Measurements from ENCODE around the gene NTN4. TPM values are rescaled to one million over a fixed set of nuclear protein-coding genes. Genes with fewer than 3 reads are reported as not detected.
"Not testable (repeated sequence)": the region's sequence is repeated elsewhere in the genome, so short reads cannot be mapped to it uniquely, and the experiment has no call there.

Gene NTN4
- total RNA-seq, 1 donor from 2014 or later, result 20.9 TPM

DNA sequence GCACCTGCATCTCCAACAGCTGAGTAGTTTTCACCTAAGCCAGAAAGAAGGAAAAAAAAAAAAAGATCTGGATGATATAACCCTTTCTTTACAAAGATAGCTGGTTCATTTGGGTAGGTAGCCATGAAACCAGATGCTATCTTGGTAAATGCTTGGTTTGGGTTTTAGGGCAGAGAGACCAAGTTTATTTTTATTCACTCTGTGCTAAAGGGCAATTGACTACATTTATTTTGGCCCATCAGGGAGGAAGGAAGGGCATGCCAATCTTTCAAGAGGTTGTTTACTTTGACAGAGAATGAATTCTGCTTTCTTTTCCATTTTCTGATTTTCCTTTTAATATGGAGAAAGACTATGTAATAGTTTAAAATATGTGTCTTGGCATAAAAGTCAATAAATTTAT is 91.0 kb downstream of the NTN4 start:
- no peak overlapping the region for H3K4me3 ChIP-seq (ENCODE audit: low read length in 3 of 3)
- H3K36me3 ChIP-seq (ENCODE audit: control insufficient read depth in 3 of 3, insufficient read depth in 3 of 3, low read length in 3 of 3), result no peaks in the 10 kb centered on the region
- no peaks in the 10 kb centered on the region for H3K9me3 ChIP-seq (ENCODE audit: control insufficient read depth in 3 of 3, low read length in 3 of 3)
- H3K9ac ChIP-seq (ENCODE audit: low read depth in 1 of 3, low read length in 3 of 3), result no peak overlapping the region
- peaks cover 0 to 2% (median 0%) of the 10 kb centered on the region in 3 donors for H3K4me1 ChIP-seq (ENCODE audit: control insufficient read depth in 3 of 3, insufficient read depth in 3 of 3, low read length in 3 of 3)
- H3K27me3 ChIP-seq (ENCODE audit: control insufficient read depth in 3 of 3, insufficient read depth in 3 of 3, low read length in 3 of 3), result no peaks in the 10 kb centered on the region
- no peak overlapping the region for H3K27ac ChIP-seq (ENCODE audit: low read depth, low read length)

DNA sequence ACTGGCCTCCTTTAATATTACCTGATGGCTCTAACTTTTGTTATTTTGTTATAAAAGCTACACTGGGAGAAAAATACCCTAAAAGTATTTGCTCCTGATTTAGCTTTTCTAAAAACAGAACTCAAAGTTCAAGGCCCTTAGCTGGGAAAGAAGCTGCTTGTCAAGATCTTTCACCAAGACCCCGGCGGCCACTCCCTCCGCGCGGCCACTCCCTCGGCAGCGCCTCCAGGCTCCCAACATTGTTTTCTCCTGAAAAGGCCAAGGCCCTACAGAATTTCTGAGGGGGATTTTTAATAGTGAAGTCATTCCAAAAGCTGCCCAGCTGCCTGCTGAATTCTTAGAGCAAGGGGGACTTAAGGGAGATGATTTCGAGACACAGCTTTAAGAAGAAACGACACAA is 96.4 kb downstream of the NTN4 start:
- no peaks in the 10 kb centered on the region for H3K27me3 ChIP-seq (ENCODE audit: control insufficient read depth in 3 of 3, insufficient read depth in 3 of 3, low read length in 3 of 3)
- H3K4me3 ChIP-seq (ENCODE audit: low read length in 3 of 3), result no peak overlapping the region
- no peaks in the 10 kb centered on the region for H3K36me3 ChIP-seq (ENCODE audit: control insufficient read depth in 3 of 3, insufficient read depth in 3 of 3, low read length in 3 of 3)
- no peak overlapping the region for H3K9ac ChIP-seq (ENCODE audit: low read depth in 1 of 3, low read length in 3 of 3)
- H3K4me1 ChIP-seq (ENCODE audit: control insufficient read depth in 3 of 3, insufficient read depth in 3 of 3, low read length in 3 of 3), result no peaks in the 10 kb centered on the region
- H3K9me3 ChIP-seq (ENCODE audit: control insufficient read depth in 3 of 3, low read length in 3 of 3), result no peaks in the 10 kb centered on the region
- no peak overlapping the region for H3K27ac ChIP-seq (ENCODE audit: low read depth, low read length)

DNA sequence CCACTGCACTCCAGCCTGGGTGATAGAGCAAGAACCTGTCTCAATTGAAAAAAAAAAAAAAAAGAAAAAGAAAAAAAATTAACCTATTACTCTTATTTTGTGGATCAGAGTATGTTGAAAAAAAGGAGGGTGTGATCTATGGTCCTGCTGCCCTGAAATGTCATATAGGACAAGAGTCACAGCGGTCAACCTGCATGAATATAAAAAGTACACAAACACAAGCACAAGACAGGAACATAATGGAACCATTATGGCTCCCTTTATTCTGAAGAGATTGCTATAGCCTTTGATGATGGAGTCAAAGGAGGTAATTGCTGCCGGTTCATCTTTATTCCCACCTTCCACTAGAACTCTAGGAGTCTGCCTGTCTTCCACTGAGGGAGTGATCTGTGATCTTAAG is 96.9 kb downstream of the NTN4 start:
- no peaks in the 10 kb centered on the region for H3K27me3 ChIP-seq (ENCODE audit: control insufficient read depth in 3 of 3, insufficient read depth in 3 of 3, low read length in 3 of 3)
- no peak overlapping the region for H3K4me3 ChIP-seq (ENCODE audit: low read length in 3 of 3)
- no peaks in the 10 kb centered on the region for H3K4me1 ChIP-seq (ENCODE audit: control insufficient read depth in 3 of 3, insufficient read depth in 3 of 3, low read length in 3 of 3)
- H3K9ac ChIP-seq (ENCODE audit: low read depth in 1 of 3, low read length in 3 of 3), result no peak overlapping the region
- H3K36me3 ChIP-seq (ENCODE audit: control insufficient read depth in 3 of 3, insufficient read depth in 3 of 3, low read length in 3 of 3), result no peaks in the 10 kb centered on the region
- no peaks in the 10 kb centered on the region for H3K9me3 ChIP-seq (ENCODE audit: control insufficient read depth in 3 of 3, low read length in 3 of 3)
- H3K27ac ChIP-seq (ENCODE audit: low read depth, low read length), result no peak overlapping the region

DNA sequence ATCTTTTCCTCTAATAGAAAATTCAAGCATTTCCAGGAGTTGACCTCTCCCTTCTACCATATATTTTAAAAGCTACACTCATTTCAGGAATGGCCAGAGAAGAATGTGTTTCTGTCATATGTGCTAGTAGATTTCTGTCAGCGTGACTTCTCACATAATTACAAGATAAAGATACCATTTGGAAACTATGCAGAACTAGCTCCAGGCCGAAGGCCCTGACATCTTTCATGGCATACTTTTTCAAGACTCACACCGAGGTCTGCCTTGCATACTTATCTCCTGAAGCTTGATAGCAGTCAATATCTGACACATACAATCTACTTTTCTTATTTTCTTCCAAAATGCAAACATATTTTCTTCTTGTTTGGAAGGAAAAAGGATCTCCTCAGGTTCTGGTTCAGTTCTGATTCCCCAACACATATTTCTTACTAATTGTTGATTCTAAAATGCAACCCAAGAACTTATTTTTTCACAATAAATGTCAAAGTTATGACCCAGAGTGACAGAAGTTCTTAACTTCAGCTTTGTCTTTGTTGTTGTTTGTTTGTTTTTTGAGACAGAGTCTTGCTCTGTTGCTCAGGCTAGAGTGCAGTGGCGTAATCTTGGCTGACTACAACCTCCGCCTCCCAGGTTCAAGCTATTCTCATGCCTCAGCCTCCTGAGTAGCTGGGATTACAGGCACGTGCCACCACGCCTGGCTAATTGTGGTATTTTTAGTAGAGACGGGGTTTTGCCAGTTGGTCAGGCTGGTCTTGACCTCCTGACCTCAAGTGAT is 99.5 kb downstream of the NTN4 start:
- no peaks in the 10 kb centered on the region for H3K4me1 ChIP-seq (ENCODE audit: control insufficient read depth in 3 of 3, insufficient read depth in 3 of 3, low read length in 3 of 3)
- H3K27ac ChIP-seq (ENCODE audit: low read depth, low read length), result no peak overlapping the region
- H3K4me3 ChIP-seq (ENCODE audit: low read length in 3 of 3), result no peak overlapping the region

DNA sequence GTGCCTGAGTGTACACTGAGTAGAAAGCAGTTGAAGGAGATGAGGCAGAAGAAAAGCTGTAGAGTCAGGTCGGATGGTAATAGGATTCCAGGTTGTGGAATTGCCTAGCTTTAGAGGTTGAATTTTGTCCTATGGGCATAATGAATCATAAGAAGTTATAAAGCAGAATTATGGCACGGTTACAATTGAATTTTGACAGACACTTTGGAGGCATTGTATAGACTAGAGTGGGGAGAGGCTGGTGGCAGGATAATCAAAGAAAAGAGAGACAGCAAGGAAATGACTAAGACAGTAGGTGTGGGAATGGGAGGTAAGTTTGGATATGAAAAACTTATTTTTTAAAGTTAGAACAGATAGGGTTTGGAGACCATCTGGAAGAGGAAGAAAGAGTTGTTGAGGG is 102.6 kb downstream of the NTN4 start:
- Histone ChIP-seq H3K9me3 (ENCODE audit: control insufficient read depth in 3 of 3, low read length in 3 of 3) (no peaks in the 10 kb centered on the region), H3K4me3 (ENCODE audit: low read length in 3 of 3) (no peak overlapping the region), H3K9ac (ENCODE audit: low read depth in 1 of 3, low read length in 3 of 3) (no peak overlapping the region), H3K27me3 (ENCODE audit: control insufficient read depth in 3 of 3, insufficient read depth in 3 of 3, low read length in 3 of 3) (no peaks in the 10 kb centered on the region), H3K4me1 (ENCODE audit: control insufficient read depth in 3 of 3, insufficient read depth in 3 of 3, low read length in 3 of 3) (no peaks in the 10 kb centered on the region), H3K27ac (ENCODE audit: low read depth, low read length) (no peak overlapping the region), H3K36me3 (ENCODE audit: control insufficient read depth in 3 of 3, insufficient read depth in 3 of 3, low read length in 3 of 3) (peaks cover 0 to 2% (median 1%) of the 10 kb centered on the region in 3 donors)

More for the DNA sequence above, 99.5 kb downstream of the NTN4 start:
- H3K36me3 ChIP-seq (ENCODE audit: control insufficient read depth in 3 of 3, insufficient read depth in 3 of 3, low read length in 3 of 3), result no peaks in the 10 kb centered on the region
- H3K9ac ChIP-seq (ENCODE audit: low read depth in 1 of 3, low read length in 3 of 3), result no peak overlapping the region
- H3K9me3 ChIP-seq (ENCODE audit: control insufficient read depth in 3 of 3, low read length in 3 of 3), result no peaks in the 10 kb centered on the region
- no peaks in the 10 kb centered on the region for H3K27me3 ChIP-seq (ENCODE audit: control insufficient read depth in 3 of 3, insufficient read depth in 3 of 3, low read length in 3 of 3)

DNA sequence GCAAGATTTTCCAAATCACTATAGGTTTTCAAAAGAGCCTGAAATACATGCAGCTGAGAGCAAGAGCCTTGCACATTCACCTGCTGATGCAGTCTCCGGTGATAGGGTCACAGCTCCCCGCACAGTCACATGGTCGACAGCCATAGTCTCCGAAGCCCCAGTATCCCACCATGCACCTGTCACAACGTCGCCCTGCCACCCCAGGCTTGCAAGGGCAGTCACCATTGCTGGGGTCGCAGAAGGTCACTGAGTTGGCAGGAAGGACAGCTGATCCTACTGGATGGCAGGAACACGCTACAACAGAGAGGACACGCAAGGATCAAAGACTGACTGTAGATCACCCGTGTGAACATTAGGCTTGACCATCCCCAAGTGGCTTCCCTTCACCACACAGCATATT is 107.1 kb downstream of the NTN4 start:
- no peak overlapping the region for H3K4me3 ChIP-seq (ENCODE audit: low read length in 3 of 3)
- peaks cover 0 to 3% (median 0%) of the 10 kb centered on the region in 3 donors for H3K9me3 ChIP-seq (ENCODE audit: control insufficient read depth in 3 of 3, low read length in 3 of 3)
- no peak overlapping the region for H3K9ac ChIP-seq (ENCODE audit: low read depth in 1 of 3, low read length in 3 of 3)
- no peak overlapping the region for H3K27ac ChIP-seq (ENCODE audit: low read depth, low read length)
- H3K36me3 ChIP-seq (ENCODE audit: control insufficient read depth in 3 of 3, insufficient read depth in 3 of 3, low read length in 3 of 3), result peaks cover 0 to 3% (median 2%) of the 10 kb centered on the region in 3 donors
- no peaks in the 10 kb centered on the region for H3K27me3 ChIP-seq (ENCODE audit: control insufficient read depth in 3 of 3, insufficient read depth in 3 of 3, low read length in 3 of 3)
- H3K4me1 ChIP-seq (ENCODE audit: control insufficient read depth in 3 of 3, insufficient read depth in 3 of 3, low read length in 3 of 3), result no peaks in the 10 kb centered on the region

DNA sequence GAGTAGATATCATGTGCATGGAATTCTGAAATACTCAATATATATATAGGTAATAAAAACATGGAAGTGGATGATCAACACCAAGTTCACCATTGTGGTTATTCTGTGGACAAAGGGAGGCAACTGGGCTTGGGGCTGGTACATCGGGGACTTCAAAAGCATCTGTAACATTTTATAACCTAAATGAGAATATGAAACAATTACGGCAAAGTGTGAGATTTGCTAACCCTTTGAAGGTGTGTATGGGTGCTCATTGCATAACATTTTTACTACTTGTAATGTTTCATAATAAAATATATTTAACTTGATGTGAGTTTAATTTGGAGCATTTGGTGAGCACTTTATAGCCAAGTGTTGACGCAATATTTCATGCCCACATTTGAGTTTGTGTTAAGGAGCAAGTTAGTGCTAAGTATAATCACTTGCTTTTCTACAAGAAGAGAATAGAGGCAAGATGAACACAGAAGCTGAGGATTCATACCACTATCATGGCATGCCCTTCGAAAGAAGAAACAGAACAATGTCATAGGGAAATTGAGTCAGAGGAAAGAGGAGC is 109.3 kb downstream of the NTN4 start:
- H3K27ac ChIP-seq (ENCODE audit: low read depth, low read length), result no peak overlapping the region
- H3K27me3 ChIP-seq (ENCODE audit: control insufficient read depth in 3 of 3, insufficient read depth in 3 of 3, low read length in 3 of 3), result no peaks in the 10 kb centered on the region
- no peaks in the 10 kb centered on the region for H3K4me1 ChIP-seq (ENCODE audit: control insufficient read depth in 3 of 3, insufficient read depth in 3 of 3, low read length in 3 of 3)
- H3K4me3 ChIP-seq (ENCODE audit: low read length in 3 of 3), result no peak overlapping the region
- H3K9me3 ChIP-seq (ENCODE audit: control insufficient read depth in 3 of 3, low read length in 3 of 3), result peaks cover 0 to 3% (median 0%) of the 10 kb centered on the region in 3 donors
- H3K36me3 ChIP-seq (ENCODE audit: control insufficient read depth in 3 of 3, insufficient read depth in 3 of 3, low read length in 3 of 3), result peaks cover 0 to 3% (median 2%) of the 10 kb centered on the region in 3 donors
- H3K9ac ChIP-seq (ENCODE audit: low read depth in 1 of 3, low read length in 3 of 3), result no peak overlapping the region

DNA sequence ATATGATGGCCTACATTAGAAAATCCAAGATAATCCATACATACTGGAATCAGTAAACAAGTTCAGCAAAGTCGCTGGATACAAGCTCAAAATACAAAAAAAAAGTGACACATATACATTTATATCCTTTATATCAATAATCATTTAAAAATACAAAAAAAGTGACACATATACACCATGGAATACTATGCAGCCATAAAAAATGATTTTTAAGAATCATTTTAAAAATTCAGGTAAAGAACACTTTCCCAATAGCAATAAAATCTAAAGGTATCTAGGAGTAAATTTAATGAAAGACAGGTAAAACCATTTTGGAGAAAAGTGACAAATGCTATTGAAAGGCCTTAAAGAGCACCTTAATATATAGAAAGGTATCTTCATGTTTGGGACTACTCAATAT is 111.9 kb downstream of the NTN4 start:
- H3K27ac ChIP-seq (ENCODE audit: low read depth, low read length), result no peak overlapping the region
- peaks cover 0 to 3% (median 2%) of the 10 kb centered on the region in 3 donors for H3K36me3 ChIP-seq (ENCODE audit: control insufficient read depth in 3 of 3, insufficient read depth in 3 of 3, low read length in 3 of 3)
- no peak overlapping the region for H3K4me3 ChIP-seq (ENCODE audit: low read length in 3 of 3)
- no peaks in the 10 kb centered on the region for H3K27me3 ChIP-seq (ENCODE audit: control insufficient read depth in 3 of 3, insufficient read depth in 3 of 3, low read length in 3 of 3)
- H3K9ac ChIP-seq (ENCODE audit: low read depth in 1 of 3, low read length in 3 of 3), result no peak overlapping the region
- H3K9me3 ChIP-seq (ENCODE audit: control insufficient read depth in 3 of 3, low read length in 3 of 3), result peaks cover 0 to 3% (median 0%) of the 10 kb centered on the region in 3 donors
- H3K4me1 ChIP-seq (ENCODE audit: control insufficient read depth in 3 of 3, insufficient read depth in 3 of 3, low read length in 3 of 3), result peaks cover 0 to 4% (median 0%) of the 10 kb centered on the region in 3 donors

DNA sequence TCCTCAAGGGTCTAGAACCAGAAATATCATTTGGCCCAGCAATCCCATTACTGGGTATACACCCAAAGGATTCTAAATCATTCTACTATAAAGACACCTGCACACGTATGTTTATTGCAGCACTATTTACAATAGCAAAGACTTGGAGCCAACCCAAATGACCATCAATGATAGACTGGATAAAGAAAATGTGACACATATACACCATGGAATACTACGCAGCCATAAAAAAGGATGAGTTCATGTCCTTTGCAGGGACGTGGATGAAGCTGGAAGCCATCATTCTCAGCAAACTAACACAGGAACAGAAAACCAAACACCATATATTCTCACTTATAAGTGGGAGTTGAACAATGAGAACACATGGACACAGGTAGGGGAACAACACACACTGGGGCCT is 112.8 kb downstream of the NTN4 start:
- not testable (repeated sequence) for H3K27ac ChIP-seq (ENCODE audit: low read depth, low read length); H3K36me3 ChIP-seq (ENCODE audit: control insufficient read depth in 3 of 3, insufficient read depth in 3 of 3, low read length in 3 of 3); H3K27me3 ChIP-seq (ENCODE audit: control insufficient read depth in 3 of 3, insufficient read depth in 3 of 3, low read length in 3 of 3); H3K4me1 ChIP-seq (ENCODE audit: control insufficient read depth in 3 of 3, insufficient read depth in 3 of 3, low read length in 3 of 3); H3K9ac ChIP-seq (ENCODE audit: low read depth in 1 of 3, low read length in 3 of 3); H3K4me3 ChIP-seq (ENCODE audit: low read length in 3 of 3); H3K9me3 ChIP-seq (ENCODE audit: control insufficient read depth in 3 of 3, low read length in 3 of 3)

DNA sequence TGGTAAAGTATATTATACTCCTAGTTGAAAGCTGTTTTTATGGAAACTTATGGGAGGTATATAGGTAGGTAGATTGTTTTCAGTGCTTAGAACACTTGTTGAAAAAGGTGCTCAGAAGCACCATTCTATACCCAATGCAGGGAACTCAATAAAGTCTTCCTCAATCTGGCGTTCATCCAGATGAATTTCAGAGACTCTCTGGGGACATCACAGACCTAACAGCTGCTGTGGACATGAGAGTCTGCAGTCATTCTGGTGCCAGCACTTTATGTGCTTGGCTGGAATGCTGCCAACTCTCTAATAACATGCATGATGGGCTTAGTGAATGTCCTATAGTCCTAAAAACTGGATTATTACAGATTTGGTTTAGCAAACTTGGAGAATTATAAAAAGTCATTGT is 115.9 kb downstream of the NTN4 start:
- Histone ChIP-seq H3K9ac (ENCODE audit: low read depth in 1 of 3, low read length in 3 of 3) (no peak overlapping the region), H3K36me3 (ENCODE audit: control insufficient read depth in 3 of 3, insufficient read depth in 3 of 3, low read length in 3 of 3) (peaks cover 0 to 2% (median 0%) of the 10 kb centered on the region in 3 donors), H3K4me3 (ENCODE audit: low read length in 3 of 3) (no peak overlapping the region), H3K9me3 (ENCODE audit: control insufficient read depth in 3 of 3, low read length in 3 of 3) (peaks cover 0 to 3% (median 0%) of the 10 kb centered on the region in 3 donors), H3K27me3 (ENCODE audit: control insufficient read depth in 3 of 3, insufficient read depth in 3 of 3, low read length in 3 of 3) (no peaks in the 10 kb centered on the region), H3K27ac (ENCODE audit: low read depth, low read length) (no peak overlapping the region), H3K4me1 (ENCODE audit: control insufficient read depth in 3 of 3, insufficient read depth in 3 of 3, low read length in 3 of 3) (peaks cover 0 to 4% (median 0%) of the 10 kb centered on the region in 3 donors)
